NCI-H1105 treated with DMSO at 0.1 percent for 48 hours (cell line): ENCODE measurements around the gene DYNC1LI1.

ENCODE experiments used
- DNase-seq: peaks from one replicate; lab custom pipeline; 2025; lab: John Stamatoyannopoulos, UW

The DYNC1LI1 gene

DNA sequence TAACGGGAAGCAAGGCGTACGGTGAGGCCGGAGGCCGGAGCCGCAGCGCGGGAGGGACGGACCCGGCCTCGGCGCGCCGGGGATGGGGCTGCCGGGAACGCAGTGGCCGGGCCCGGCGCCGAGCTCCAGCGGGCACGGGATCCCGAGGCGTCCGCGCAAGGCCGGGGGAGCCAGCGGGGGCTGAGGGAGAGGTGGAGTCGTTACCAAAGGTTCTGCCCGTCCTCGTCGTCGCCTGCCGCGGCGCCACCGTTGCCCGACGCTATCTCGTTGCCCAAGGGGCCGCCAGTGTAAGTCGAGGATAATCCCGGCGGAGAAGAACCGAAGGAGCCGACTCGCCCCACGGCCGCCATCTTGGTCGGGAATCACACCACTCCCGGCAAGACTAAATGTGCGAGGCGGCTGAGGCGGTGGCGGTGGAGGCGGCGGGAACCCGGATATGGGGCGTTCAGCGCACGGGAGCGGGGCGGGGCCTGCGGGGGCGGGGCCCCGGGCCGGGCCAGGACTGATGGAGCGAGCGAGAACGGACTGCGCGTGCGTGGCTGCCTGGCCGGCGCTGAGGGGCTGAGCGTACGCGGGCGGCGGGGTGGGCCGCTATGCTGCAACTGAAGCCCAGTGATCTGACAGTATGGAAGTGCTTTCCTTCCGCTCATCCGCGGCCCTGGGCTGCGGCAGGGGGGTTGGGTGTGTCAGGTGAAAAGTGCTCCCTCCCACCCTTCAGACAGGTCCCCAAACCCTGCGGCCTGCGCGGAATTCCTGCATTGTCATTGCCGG is at the start of gene DYNC1LI1:
Gene DYNC1LI1, minus strand, starts transcription at position 438 of the 771 bp plus-strand sequence. Its CDS starts 88 bp downstream, at position 350.
- peak; percentile 76 for DNase-seq

- DNase-seq, result no peak
Measured at GRCh38 chr3:32619395-32619794, 48.7 kb upstream of the DYNC1LI1 start.

GRCh38 chr3:32616267-32616962 is 45.8 kb upstream of the DYNC1LI1 start:
- no peak for DNase-seq

- DNase-seq, result no peak
Measured at GRCh38 chr3:32614956-32615355, 44.3 kb upstream of the DYNC1LI1 start.

DNA sequence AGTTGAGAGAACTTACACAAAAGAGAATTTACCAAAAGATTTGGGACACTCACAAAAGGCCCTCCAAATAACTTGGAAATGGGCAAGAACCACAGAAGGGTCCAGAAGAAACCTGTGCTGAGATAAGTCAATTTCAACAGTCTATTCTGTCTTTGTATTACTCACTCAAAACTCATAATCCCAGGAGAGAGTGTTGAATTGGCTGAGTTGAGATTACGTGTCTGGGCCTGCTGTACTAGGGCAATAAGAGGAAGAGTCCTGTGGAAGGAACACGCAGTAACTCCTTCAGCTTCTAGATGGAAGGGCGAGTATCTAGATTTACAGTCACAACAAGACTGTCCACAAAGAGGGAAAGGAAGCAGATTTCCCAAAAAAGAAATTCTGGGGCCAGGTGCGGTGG is 42.5 kb upstream of the DYNC1LI1 start:
- no peak for DNase-seq

- no peak for DNase-seq
Measured at GRCh38 chr3:32612547-32612946, 41.9 kb upstream of the DYNC1LI1 start.

DNA sequence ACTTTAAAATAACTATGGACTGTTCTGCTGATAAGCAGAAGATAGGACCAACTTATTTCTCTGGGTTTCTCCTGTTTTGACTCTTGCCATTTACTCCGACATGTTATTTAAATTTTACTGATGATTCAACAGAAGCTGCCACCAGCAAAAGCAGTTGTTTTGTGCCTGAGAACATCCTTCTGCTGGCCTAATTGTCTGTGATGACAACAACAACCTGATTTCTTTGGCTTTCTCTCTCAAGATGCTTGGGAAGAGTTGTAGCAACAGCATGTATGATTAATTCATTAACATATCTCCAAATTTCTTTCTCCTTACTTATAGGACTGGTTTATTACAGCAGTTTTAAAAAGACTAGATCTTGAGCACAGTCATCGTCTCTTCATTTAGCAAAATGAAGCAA is 36.9 kb upstream of the DYNC1LI1 start:
- no peak for DNase-seq

DNA sequence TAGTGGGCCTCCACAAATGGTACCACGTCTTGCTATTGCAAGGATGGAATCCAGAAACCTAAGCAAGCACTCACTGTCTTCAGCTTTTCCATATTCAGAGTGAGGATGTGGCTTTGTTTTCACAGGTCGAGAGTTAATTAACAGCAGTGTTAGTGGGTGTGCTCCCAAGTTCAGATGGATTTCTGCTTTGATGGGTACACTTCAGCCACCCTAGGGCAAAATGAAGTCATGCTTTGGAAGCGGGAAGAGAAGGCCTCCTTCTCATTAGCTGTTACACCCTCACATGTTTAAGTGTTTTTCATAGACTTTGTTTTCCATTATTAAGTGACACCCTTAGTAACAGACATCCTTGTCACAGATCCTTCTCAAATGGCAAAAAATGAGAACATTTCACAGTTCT is 36.3 kb upstream of the DYNC1LI1 start:
- DNase-seq, result no peak

- no peak for DNase-seq
Measured at GRCh38 chr3:32606277-32606676, 35.6 kb upstream of the DYNC1LI1 start.

- no peak for DNase-seq
Measured at GRCh38 chr3:32603064-32603463, 32.4 kb upstream of the DYNC1LI1 start.

DNA sequence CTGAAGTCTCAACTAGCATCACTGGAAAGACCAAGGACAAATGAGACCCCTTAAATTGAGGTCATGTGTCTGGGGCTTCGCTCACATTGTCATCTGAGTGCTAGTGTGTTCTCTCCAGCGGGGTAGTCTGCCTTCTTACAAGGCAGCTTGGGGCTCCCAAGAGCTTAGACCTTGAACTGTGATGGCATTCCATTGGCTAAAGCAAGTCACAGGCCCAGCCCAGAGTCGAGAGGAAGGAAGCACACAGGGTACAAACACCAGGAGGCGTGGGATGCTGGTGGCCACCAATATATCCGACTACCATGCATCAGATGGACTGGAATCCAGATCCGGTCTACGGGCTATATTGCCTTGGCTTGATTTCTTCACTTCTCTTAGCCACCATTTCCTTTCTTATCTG is 31.5 kb upstream of the DYNC1LI1 start:
- DNase-seq, result no peak

DNA sequence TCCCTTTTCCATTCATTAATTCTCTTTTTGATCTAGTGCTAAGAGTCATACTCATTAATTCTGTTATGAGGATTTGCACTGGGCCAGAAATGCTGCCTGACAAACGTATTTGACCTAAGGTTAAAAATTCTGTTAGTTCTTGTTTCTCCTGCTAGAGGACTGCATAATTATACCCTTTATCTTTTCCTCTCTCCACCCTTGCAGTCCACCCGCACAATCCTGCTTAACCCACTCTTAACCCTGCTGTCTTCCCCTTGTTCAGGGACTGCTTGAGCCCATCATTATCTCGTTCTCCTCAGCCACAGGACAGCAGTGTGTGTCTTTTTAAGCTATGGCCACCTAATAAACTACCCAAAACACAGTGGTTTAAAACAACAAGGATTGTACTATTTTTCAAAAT is 31.1 kb upstream of the DYNC1LI1 start:
- DNase-seq, result no peak

GRCh38 chr3:32597656-32598055 is 27.0 kb upstream of the DYNC1LI1 start:
- no peak for DNase-seq

DNA sequence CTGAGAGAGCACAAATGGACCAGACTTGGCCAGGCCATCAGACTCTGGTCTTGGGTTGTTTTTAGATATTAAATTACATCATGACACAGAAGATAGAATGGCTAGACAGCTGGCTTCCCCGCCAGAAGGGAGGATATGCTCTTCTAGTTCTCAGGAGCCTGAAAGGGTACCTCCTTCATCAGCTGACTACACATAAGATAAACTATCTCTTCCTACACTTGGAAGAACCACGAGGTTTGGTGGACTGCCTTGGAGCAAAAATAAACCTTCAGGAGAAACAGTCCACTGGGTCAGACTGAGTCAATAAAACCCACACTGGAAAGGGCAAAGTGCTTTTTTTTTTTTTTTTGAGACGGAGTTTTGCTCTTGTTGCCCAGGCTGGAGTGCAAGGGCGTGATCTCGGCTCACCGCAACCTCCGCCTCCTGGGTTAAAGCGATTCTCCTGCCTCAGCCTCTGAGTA is 26.3 kb upstream of the DYNC1LI1 start:
- no peak for DNase-seq

DNA sequence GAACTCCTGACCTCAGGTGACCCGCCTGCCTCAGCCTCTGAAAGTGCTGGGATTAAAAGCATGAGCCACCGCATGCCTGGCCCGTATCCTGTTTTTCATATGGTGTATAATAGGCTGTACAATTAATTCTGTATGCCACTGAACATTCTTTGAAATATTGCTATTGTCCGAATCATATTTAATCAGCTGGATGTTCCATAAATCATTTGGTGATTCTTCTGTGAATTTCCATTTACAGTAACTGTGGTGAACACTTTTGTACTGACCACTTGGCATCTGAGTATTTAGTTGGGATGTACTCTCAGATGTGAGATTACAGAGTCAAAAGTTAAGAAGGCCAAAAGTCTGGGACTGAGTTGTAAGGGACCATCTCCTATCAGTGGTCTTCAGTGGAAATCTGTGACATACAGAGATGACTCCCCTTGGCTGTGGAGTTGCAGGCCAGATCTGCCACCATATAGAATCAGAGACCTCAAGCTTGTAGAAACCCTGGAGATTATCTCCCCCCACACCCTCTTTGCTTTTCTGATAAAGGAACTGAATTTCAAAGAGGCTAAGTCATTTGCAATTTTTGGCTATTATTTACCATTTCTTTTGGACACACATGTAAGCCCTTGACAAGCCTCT is 25.7 kb upstream of the DYNC1LI1 start:
- DNase-seq, result no peak

GRCh38 chr3:32595323-32595722 is 24.7 kb upstream of the DYNC1LI1 start:
- no peak for DNase-seq

- DNase-seq, result no peak
Measured at GRCh38 chr3:32593903-32594525, 23.4 kb upstream of the DYNC1LI1 start.

GRCh38 chr3:32592696-32593353 is 22.2 kb upstream of the DYNC1LI1 start:
- DNase-seq, result no peak

- DNase-seq, result no peak
Measured at GRCh38 chr3:32592011-32592410, 21.4 kb upstream of the DYNC1LI1 start.

- DNase-seq, result no peak
Measured at GRCh38 chr3:32591186-32591585, 20.5 kb upstream of the DYNC1LI1 start.

- no peak for DNase-seq
Measured at GRCh38 chr3:32586356-32586755, 15.7 kb upstream of the DYNC1LI1 start.

DNA sequence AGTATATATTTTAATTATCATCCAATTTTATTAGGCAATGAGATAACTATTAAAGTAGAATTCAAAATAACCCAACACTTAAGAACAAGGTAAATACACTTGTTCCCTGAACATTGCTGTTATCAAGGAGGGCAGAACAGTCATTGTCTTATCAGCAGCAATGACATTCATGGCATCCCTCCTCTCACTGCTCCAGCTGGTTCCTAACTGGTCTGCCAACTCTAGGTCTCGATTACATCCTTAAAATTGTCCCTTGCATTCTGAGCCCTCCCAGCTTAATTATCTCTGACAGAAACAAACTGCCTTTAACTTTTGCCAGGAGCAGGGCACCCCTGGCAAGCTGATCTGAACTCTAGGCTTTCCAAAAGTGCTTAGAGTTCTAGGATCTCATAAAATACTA is 14.0 kb upstream of the DYNC1LI1 start:
- DNase-seq, result no peak
